OCI-LY1 (cell line): ENCODE data around the gene MEOX2.

Source experiments
- H2AFZ ChIP-seq: fragments of 200-600 bp; sonication (generic), shearing (Covaris generic); 2 replicates; pipeline ENCODE4 v1.6.0; 2014; ENCODE audit warnings: antibody characterized with exemption, mild to moderate bottlenecking, low read length
- H3F3A ChIP-seq: fragments of 200-600 bp; sonication (generic), shearing (Covaris generic); 2 replicates; pipeline ENCODE4 v1.6.0; 2014; ENCODE audit warnings: mild to moderate bottlenecking, antibody characterized with exemption, low read length, moderate library complexity; ENCODE audit not compliant: insufficient read depth
- H3K27ac ChIP-seq: fragments of 200-600 bp; sonication (generic); 2 replicates; pipeline ENCODE4 v1.5.1; 2014; ENCODE audit warnings: low read length, mixed run types, mild to moderate bottlenecking, low read depth; ENCODE audit not compliant: poor library complexity, severe bottlenecking
- H3K27me3 ChIP-seq: fragments of 200-600 bp; sonication (generic); 2 replicates; pipeline ENCODE4 v1.6.0; 2014; ENCODE audit warnings: antibody characterized with exemption, mild to moderate bottlenecking, low read length, moderate library complexity; ENCODE audit not compliant: insufficient read depth
- H3K36me3 ChIP-seq: fragments of 200-600 bp; sonication (generic); 2 replicates; pipeline ENCODE4 v1.6.1; 2014; ENCODE audit warnings: mild to moderate bottlenecking, antibody characterized with exemption, low read length, moderate library complexity, mixed read lengths; ENCODE audit not compliant: insufficient read depth
- H3K4me1 ChIP-seq: fragments of 200-600 bp; sonication (generic); 2 replicates; pipeline ENCODE4 v1.5.1; 2014; ENCODE audit warnings: mild to moderate bottlenecking, low read length, moderate library complexity; ENCODE audit not compliant: insufficient read depth, severe bottlenecking
- H3K4me2 ChIP-seq: fragments of 200-600 bp; sonication (generic), shearing (Covaris generic); 2 replicates; pipeline ENCODE4 v1.6.1; 2014; ENCODE audit warnings: low read length
- H3K4me3 ChIP-seq: fragments of 200-600 bp; sonication (generic); 2 replicates; pipeline ENCODE4 v1.5.1; 2014; ENCODE audit warnings: low read length, low read depth, mild to moderate bottlenecking, mixed read lengths; ENCODE audit not compliant: poor library complexity, severe bottlenecking
- H3K79me2 ChIP-seq: fragments of 200-600 bp; shearing (Covaris generic); 2 replicates; pipeline ENCODE4 v1.6.1; 2016; ENCODE audit warnings: mixed run types, low read length, mixed read lengths; ENCODE audit not compliant: insufficient read depth
- H3K9ac ChIP-seq: fragments of 200-600 bp; sonication (generic), shearing (Covaris generic); 2 replicates; pipeline ENCODE4 v1.6.1; 2014; ENCODE audit warnings: mild to moderate bottlenecking, low read length, mixed read lengths
- H3K9me2 ChIP-seq: fragments of 200-600 bp; sonication (generic), shearing (Covaris generic); 2 replicates; pipeline ENCODE4 v1.6.1; 2014; ENCODE audit warnings: low read depth, mild to moderate bottlenecking, low read length, mixed read lengths
- H3K9me3 ChIP-seq: fragments of 200-600 bp; shearing (Covaris generic); 2 replicates; pipeline ENCODE4 v1.6.1; 2014; ENCODE audit warnings: low read length, mixed read lengths
- H4K20me1 ChIP-seq: fragments of 200-600 bp; sonication (generic), shearing (Covaris generic); 2 replicates; pipeline ENCODE4 v1.6.0; 2016; ENCODE audit warnings: mild to moderate bottlenecking, low read length; ENCODE audit not compliant: insufficient read depth
- CTCF ChIP-seq: fragments of 200-600 bp; sonication (generic), shearing (Covaris generic); IDR thresholded peaks from 2 replicates; pipeline ENCODE4 v1.5.1; 2017; ENCODE audit warnings: mild to moderate bottlenecking, antibody characterized with exemption, low read length, moderate library complexity, mixed read lengths
- EZH2 ChIP-seq: fragments of 200-600 bp; sonication (generic), shearing (Covaris generic); IDR thresholded peaks from 2 replicates; pipeline ENCODE4 v1.8.0; 2017; ENCODE audit warnings: borderline replicate concordance, mixed run types, mild to moderate bottlenecking, antibody characterized with exemption, low read length, moderate library complexity, mixed read lengths

Gene MEOX2

GRCh38 chr7:15682111-15682510 lies 4.4 kb downstream of the MEOX2 start:
- H3K9me3 ChIP-seq, result no peaks in the 10 kb centered on the region
- no peaks in the 10 kb centered on the region for H3K79me2 ChIP-seq
- no peaks in the 10 kb centered on the region for H4K20me1 ChIP-seq
- H3K4me1 ChIP-seq, result no peaks in the 10 kb centered on the region
- no peak overlapping the region for H3K9ac ChIP-seq
- no peak overlapping the region for H3K4me2 ChIP-seq
- no peak overlapping the region for H3K4me3 ChIP-seq
- no peak overlapping the region for H3K27ac ChIP-seq
- TF ChIP-seq CTCF (no peak), EZH2 (no peak)
- H3K36me3 ChIP-seq, result no peaks in the 10 kb centered on the region
- H3F3A ChIP-seq, result no peaks in the 10 kb centered on the region
- H3K9me2 ChIP-seq, result no peaks in the 10 kb centered on the region
- H3K27me3 ChIP-seq, result no peaks in the 10 kb centered on the region
- H2AFZ ChIP-seq, result no peak overlapping the region

- H3K27ac ChIP-seq, result no peak overlapping the region
- H3K27me3 ChIP-seq, result no peaks in the 10 kb centered on the region
Observed at GRCh38 chr7:15681631-15682030, 4.9 kb downstream of the MEOX2 start.

GRCh38 chr7:15681186-15681585 lies 5.3 kb downstream of the MEOX2 start:
- H3K27ac ChIP-seq, result no peak overlapping the region
- no peak overlapping the region for H3K4me3 ChIP-seq
- H3K4me2 ChIP-seq, result no peak overlapping the region
- H2AFZ ChIP-seq, result no peak overlapping the region
- H3K27me3 ChIP-seq, result no peaks in the 10 kb centered on the region
- no peaks in the 10 kb centered on the region for H3F3A ChIP-seq
- H3K9me3 ChIP-seq, result no peaks in the 10 kb centered on the region
- no peaks in the 10 kb centered on the region for H3K79me2 ChIP-seq
- no peaks in the 10 kb centered on the region for H3K9me2 ChIP-seq
- H4K20me1 ChIP-seq, result no peaks in the 10 kb centered on the region
- TF ChIP-seq EZH2 (no peak), CTCF (no peak)
- no peak overlapping the region for H3K9ac ChIP-seq
- no peaks in the 10 kb centered on the region for H3K36me3 ChIP-seq
- no peaks in the 10 kb centered on the region for H3K4me1 ChIP-seq

More at GRCh38 chr7:15681631-15682030, 4.9 kb downstream of the MEOX2 start:
- no peak overlapping the region for H3K4me2 ChIP-seq
- no peaks in the 10 kb centered on the region for H3K9me2 ChIP-seq
- no peak overlapping the region for H2AFZ ChIP-seq
- no peaks in the 10 kb centered on the region for H3F3A ChIP-seq
- TF ChIP-seq EZH2 (no peak), CTCF (no peak)
- no peaks in the 10 kb centered on the region for H3K9me3 ChIP-seq
- H3K4me3 ChIP-seq, result no peak overlapping the region
- H3K79me2 ChIP-seq, result no peaks in the 10 kb centered on the region
- no peaks in the 10 kb centered on the region for H3K4me1 ChIP-seq
- H4K20me1 ChIP-seq, result no peaks in the 10 kb centered on the region
- H3K36me3 ChIP-seq, result no peaks in the 10 kb centered on the region
- no peak overlapping the region for H3K9ac ChIP-seq
